Naive B cell (primary cell): Measurements from ENCODE around the gene SLC5A2. TPM values are rescaled to one million over a fixed set of nuclear protein-coding genes. Genes with fewer than 3 reads are reported as not detected.

Experiments used
- ATAC-seq, 2 donors: fragments of 150-1000 bp; cut with Tn5 transposase; 2 replicates each; pipeline ENCODE4 v1.10.0; 2021; ENCODE audit warnings: low read depth in 2 of 2, mild to moderate bottlenecking in 2 of 2, moderate library complexity in 2 of 2
- DNase-seq: peaks from one replicate; pipeline ENCODE4 v3.0.0; 2022
- H3K27ac Mint-ChIP-seq, 6 donors: one replicate each; pipeline ENCODE4 v1.8.0; 2020 to 2022; ENCODE audit warnings: mild to moderate bottlenecking in 6 of 6, mixed read lengths in 6 of 6, moderate library complexity in 5 of 6, inconsistent platforms in 2 of 6
- H3K27me3 Mint-ChIP-seq, 3 donors: one replicate each; pipeline ENCODE4 v1.8.0; 2021 to 2022; ENCODE audit warnings: mixed read lengths in 3 of 3, mild to moderate bottlenecking in 1 of 3
- H3K36me3 Mint-ChIP-seq, 2 donors: one replicate each; pipeline ENCODE4 v1.8.0; 2020 to 2022; ENCODE audit warnings: mixed read lengths in 2 of 2, inconsistent platforms in 1 of 2, mild to moderate bottlenecking in 1 of 2
- H3K4me1 Mint-ChIP-seq, 3 donors: one replicate each; pipeline ENCODE4 v1.8.0; 2020 to 2022; ENCODE audit warnings: mixed read lengths in 3 of 3, inconsistent platforms in 1 of 3, mild to moderate bottlenecking in 1 of 3, moderate library complexity in 1 of 3
- H3K4me3 Mint-ChIP-seq, 8 donors: one replicate each; pipeline ENCODE4 v1.8.0; 2020 to 2022; ENCODE audit warnings: mild to moderate bottlenecking in 8 of 8, mixed read lengths in 8 of 8, moderate library complexity in 8 of 8, inconsistent platforms in 2 of 8
- H3K9me3 Mint-ChIP-seq, 7 donors: one replicate each; pipeline ENCODE4 v1.8.0; 2020 to 2022; ENCODE audit warnings: mixed read lengths in 7 of 7, mild to moderate bottlenecking in 5 of 7, inconsistent platforms in 2 of 7, moderate library complexity in 1 of 7
- polyA plus RNA-seq, 6 donors: library from polyadenylated mRNA; unstranded; fragments of 300-500 nt; fragmentation: Illumina TruSeq; gene quantifications; one replicate each; pipeline ENCODE4 v1.2.3, GENCODE V29; 2021; ENCODE audit warnings: low read depth in 6 of 6

Gene SLC5A2
- polyA plus RNA-seq, 6 donors from 2014 or later: 0.15 to 0.20 (median 0.18) TPM; not detected in 3

DNA sequence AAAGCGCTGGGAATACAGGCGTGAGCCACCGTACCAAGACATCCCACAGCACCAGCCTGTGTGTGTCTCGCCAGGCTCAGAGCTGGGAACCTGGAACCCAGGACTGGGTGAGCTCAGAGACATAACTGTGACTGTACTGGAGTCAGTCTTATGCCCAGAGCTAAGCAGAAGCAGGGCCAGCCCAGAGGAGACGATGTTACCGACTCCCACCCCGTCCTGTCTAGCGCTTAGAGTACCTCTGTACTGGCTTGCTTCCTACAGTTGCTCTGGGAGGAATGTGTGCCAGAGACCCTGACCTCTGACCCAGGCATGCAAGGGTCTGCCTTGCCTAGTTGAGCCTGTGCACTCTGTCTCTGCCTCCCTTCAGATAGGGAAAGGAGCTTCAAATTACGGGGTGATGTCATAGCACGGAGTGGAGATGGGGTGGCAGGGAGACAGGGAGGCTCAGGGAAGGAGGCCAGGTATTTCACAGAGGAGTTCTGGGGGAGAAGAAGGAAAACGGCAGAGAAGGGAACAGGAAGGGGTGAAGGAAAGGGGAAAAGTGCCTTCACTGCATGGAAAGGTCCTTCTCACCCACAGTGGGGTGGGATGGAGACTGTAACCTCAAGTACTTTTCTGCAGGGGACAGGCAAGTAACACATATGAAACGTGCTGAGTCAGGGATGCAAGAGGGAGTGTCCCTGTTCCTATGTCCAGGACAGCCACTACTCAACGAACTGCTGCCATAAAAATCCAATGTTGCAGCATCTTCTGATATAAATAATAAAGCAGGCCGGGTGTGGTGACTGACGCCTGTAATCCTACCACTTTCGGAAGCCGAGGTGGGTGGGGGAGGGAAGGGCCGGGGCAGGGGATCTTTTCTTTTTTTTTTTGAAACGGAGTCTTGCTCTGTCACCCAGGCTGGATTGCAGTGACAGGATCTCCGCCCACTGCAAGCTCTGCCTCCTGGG is 29.4 kb upstream of the SLC5A2 start:
- peak overlapping the region in 2 of 6 donors; percentile 72 to 80 for H3K27ac Mint-ChIP-seq
- H3K36me3 Mint-ChIP-seq: no peaks in the 10 kb centered on the region
- DNase-seq: no peak
- H3K9me3 Mint-ChIP-seq: no peaks in the 10 kb centered on the region
- H3K27me3 Mint-ChIP-seq: no peaks in the 10 kb centered on the region
- H3K4me1 Mint-ChIP-seq: peaks cover 30 to 49% (median 39%) of the 10 kb centered on the region in 3 donors
- no peak for ATAC-seq
- H3K4me3 Mint-ChIP-seq: peak overlapping the region in 2 of 8 donors; percentile 32 to 33

GRCh38 chr16:31455601-31456314 is 27.2 kb upstream of the SLC5A2 start:
- no peaks in the 10 kb centered on the region for H3K36me3 Mint-ChIP-seq
- H3K4me3 Mint-ChIP-seq: peak overlapping the region in 5 of 8 donors; percentile 5 to 75 (median 26)
- no peaks in the 10 kb centered on the region for H3K9me3 Mint-ChIP-seq

GRCh38 chr16:31456988-31457360 is 25.9 kb upstream of the SLC5A2 start:
- peak overlapping the region in 3 of 6 donors; percentile 21 to 78 (median 30) for H3K27ac Mint-ChIP-seq
- H3K4me3 Mint-ChIP-seq: peak overlapping the region in 4 of 8 donors; percentile 30 to 97 (median 74)
- DNase-seq (no peak), ATAC-seq (no peak)
- H3K9me3 Mint-ChIP-seq: no peaks in the 10 kb centered on the region
- H3K4me1 Mint-ChIP-seq: peaks cover 25 to 60% (median 47%) of the 10 kb centered on the region in 3 donors
- no peaks in the 10 kb centered on the region for H3K36me3 Mint-ChIP-seq
- no peaks in the 10 kb centered on the region for H3K27me3 Mint-ChIP-seq

More at GRCh38 chr16:31455601-31456314, 27.2 kb upstream of the SLC5A2 start:
- ATAC-seq (no peak), DNase-seq (no peak)
- Mint-ChIP-seq H3K27ac (peak overlapping the region in 2 of 6 donors; percentile 10 to 89), H3K27me3 (no peaks in the 10 kb centered on the region), H3K4me1 (peaks cover 33 to 60% (median 47%) of the 10 kb centered on the region in 3 donors)

DNA sequence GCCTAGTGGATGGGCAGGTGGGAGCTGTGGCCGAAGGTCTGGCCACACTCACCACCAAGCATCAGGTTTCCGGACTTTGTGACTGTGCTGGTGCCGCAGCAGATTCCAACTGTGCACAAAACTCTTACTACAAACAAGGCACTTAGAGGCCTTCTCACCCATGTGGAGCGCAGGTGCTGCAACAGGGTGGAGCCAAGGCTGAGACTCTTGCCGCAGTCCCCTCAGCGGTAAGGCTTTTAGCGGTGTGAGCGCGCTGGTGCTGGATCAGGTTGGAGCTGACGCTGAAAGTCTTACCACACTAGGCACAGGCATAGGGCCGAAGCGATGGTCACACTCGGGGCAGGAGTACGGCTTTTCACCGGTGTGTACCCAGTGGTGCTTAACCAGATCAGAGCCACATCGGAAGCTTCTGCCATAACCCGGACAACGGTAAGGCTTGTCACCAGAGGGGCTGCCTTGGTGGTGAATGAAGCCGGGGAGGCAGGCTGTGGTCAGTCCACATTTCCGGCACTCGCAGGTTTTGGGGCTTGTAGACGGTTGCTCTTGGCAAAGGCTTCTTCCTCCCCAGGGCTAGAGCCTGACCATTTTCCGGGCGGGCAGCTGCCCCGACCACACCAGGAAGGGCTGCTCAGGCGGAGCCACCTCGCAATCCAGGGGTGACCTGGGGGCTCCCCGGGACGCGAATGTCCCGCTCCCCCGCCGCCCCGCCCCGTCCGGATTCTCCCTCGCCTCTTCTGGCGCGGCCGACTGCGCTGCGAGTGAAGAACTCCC is 24.7 kb upstream of the SLC5A2 start:
- Mint-ChIP-seq H3K36me3 (peaks cover 5 to 7% of the 10 kb centered on the region in 2 donors), H3K4me3 (peak overlapping the region; percentile 83 to 97 (median 94)), H3K27ac (peak overlapping the region; percentile 4 to 99 (median 98)), H3K9me3 (no peaks in the 10 kb centered on the region), H3K27me3 (no peaks in the 10 kb centered on the region), H3K4me1 (peaks cover 24 to 56% (median 45%) of the 10 kb centered on the region in 3 donors)
- DNase-seq: peak; percentile 44
- peak in 1 of 2 donors; percentile 15 for ATAC-seq

GRCh38 chr16:31458844-31459686 is 23.9 kb upstream of the SLC5A2 start, which contains the start of gene ARMC5:
Gene ARMC5, plus strand, starts transcription at chr16:31459501. Its CDS starts 24 bp downstream, at chr16:31459525.
- Mint-ChIP-seq H3K9me3 (no peaks in the 10 kb centered on the region), H3K4me1 (peaks cover 20 to 49% (median 40%) of the 10 kb centered on the region in 3 donors), H3K4me3 (peak within 1 kb of the TSS; percentile 83 to 97 (median 94)), H3K27ac (peak within 1 kb of the TSS; percentile 97 to 99 (median 98)), H3K36me3 (peaks cover 5 to 15% of the 10 kb centered on the region in 2 donors), H3K27me3 (no peaks in the 10 kb centered on the region)
- DNase-seq: peak; percentile 97
- peak; percentile 74 to 77 for ATAC-seq

DNA sequence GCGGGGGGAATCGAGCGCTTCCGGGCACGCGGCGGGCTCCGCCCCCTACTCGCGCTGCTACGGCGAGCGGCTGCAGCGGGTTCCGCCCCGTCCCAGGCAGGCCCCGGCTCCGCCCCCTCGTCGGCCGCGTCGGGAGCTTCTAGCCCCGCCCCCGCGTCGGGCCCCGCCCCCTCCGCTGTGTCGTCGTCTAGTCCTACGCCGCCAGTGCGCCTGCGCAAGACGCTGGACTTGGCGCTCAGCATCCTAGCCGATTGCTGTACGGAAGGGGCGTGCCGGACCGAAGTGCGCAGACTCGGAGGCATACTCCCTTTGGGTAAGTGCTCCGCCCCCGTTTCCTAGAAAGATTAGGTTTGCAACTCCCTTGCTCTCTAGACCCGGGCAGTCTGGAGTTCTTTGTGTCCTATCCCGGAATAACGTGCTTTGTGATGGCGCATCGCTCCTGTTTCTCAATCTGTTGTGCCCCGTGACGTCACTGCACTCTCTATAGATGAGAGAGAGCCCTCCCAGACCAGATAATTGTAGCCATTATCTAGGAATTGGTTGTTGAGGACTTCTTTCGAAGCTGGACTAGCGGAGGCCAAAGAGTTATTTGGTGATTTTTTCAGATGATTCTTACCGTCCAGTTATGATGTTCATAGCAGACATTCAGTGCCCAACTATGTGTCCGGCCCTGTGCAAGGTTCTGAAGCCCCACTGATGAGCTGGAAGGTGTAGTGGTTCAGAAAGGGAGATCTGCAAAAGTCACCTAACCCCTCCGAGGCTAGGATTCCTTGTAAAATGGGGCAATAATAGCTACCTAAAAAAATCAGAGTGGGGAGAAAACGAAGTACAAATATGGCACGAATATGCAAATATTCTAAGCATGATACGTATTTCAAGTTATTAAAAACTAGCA is 23.0 kb upstream of the SLC5A2 start:
- H3K4me3 Mint-ChIP-seq: peak overlapping the region; percentile 83 to 97 (median 94)
- H3K9me3 Mint-ChIP-seq: no peaks in the 10 kb centered on the region
- H3K4me1 Mint-ChIP-seq: peaks cover 19 to 45% (median 39%) of the 10 kb centered on the region in 3 donors
- peaks cover 5 to 19% of the 10 kb centered on the region in 2 donors for H3K36me3 Mint-ChIP-seq
- ATAC-seq: peak; percentile 73 to 78
- H3K27ac Mint-ChIP-seq: peak overlapping the region; percentile 97 to 99 (median 98)
- no peaks in the 10 kb centered on the region for H3K27me3 Mint-ChIP-seq
- DNase-seq: peak; percentile 100

DNA sequence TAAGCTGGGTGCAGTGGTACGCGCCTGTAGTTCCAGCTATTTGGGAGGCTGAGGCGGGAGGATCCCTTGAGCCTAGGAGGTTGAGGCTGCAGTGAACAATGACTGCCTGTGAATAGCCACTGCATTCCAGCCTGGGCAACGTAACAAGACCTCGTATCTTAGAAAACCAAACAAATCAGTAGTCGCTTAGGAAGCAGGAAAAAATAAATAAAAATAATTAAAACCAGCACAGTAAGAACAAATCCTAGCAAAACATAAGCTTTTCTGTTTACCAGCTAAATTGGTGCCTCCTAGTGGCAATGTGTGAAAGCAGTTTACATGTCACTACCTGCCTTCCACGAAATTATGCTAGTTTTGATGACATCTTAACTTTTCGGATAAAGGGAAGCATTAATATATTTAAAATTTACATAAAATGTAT is 22.3 kb upstream of the SLC5A2 start:
- peak overlapping the region in 2 of 6 donors; percentile 99 for H3K27ac Mint-ChIP-seq

DNA sequence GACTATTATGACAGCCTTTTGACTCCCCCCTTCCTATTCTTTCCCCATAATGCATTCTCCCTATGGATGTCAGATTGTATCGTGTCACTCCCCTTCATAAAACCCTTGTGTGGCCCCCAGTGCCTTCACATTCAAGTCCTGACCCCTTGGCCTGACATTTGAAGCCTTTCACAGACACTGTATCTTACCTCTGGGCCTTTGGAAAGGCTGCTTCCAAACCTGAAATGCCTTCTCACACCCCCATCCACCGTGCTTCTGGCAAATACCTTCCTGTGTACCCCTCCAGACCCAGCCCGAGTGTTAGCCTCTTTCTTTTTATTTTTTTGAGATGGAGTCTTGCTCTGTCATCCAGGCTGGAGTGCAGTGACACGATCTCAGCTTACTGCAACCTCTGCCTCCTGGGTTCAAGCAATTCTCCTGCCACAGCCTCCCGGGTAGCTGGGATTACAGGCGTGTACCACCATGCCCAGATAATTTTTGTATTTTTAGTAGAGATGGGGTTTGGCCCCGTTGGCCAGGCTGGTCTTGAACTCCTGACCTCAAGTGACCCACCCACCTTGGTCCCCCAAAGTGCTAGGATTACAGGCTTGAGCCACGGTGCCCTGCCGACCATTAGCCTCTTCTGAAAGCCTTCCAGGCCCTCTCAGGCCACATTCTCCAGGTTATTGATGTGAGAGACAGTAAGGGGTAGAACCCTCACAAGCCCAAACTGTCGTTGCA is 21.6 kb upstream of the SLC5A2 start:
- Mint-ChIP-seq H3K36me3 (peaks cover 5 to 33% of the 10 kb centered on the region in 2 donors), H3K27ac (peak overlapping the region in 2 of 6 donors; percentile 38 to 81), H3K4me1 (peaks cover 16 to 31% (median 25%) of the 10 kb centered on the region in 3 donors), H3K4me3 (peak overlapping the region in 2 of 8 donors; percentile 7 to 97), H3K9me3 (no peaks in the 10 kb centered on the region), H3K27me3 (no peaks in the 10 kb centered on the region)
- ATAC-seq (no peak), DNase-seq (no peak)

More for the DNA sequence above, 22.3 kb upstream of the SLC5A2 start:
- peak overlapping the region in 6 of 8 donors; percentile 83 to 97 (median 95) for H3K4me3 Mint-ChIP-seq
- H3K9me3 Mint-ChIP-seq: no peaks in the 10 kb centered on the region
- H3K27me3 Mint-ChIP-seq: no peaks in the 10 kb centered on the region
- H3K36me3 Mint-ChIP-seq: peaks cover 5 to 26% of the 10 kb centered on the region in 2 donors
- no peak for ATAC-seq
- H3K4me1 Mint-ChIP-seq: peaks cover 14 to 38% (median 33%) of the 10 kb centered on the region in 3 donors
- peak; percentile 26 for DNase-seq

GRCh38 chr16:31461921-31462804 is 20.8 kb upstream of the SLC5A2 start:
- DNase-seq: no peak
- ATAC-seq: no peak
- H3K27ac Mint-ChIP-seq: no peak overlapping the region

DNA sequence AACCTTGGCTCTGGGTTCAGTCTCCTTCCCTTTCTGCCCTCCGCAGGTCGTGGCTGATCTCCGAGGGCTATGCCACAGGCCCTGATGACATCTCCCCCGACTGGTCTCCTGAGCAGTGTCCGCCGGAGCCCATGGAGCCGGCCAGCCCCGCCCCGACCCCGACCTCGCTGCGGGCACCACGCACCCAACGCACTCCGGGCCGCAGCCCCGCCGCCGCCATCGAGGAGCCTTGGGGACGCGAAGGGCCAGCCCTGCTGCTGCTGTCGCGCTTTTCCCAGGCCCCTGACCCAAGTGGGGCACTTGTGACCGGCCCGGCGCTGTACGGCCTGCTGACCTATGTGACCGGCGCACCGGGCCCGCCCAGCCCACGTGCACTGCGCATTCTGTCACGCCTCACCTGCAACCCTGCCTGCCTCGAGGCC is 18.6 kb upstream of the SLC5A2 start:
- H3K36me3 Mint-ChIP-seq: peaks cover 5 to 33% of the 10 kb centered on the region in 2 donors
- no peak overlapping the region for H3K4me3 Mint-ChIP-seq
- H3K4me1 Mint-ChIP-seq: peaks cover 26 to 30% (median 29%) of the 10 kb centered on the region in 3 donors

More at GRCh38 chr16:31461921-31462804, 20.8 kb upstream of the SLC5A2 start:
- Mint-ChIP-seq H3K9me3 (no peaks in the 10 kb centered on the region), H3K36me3 (peaks cover 5 to 33% of the 10 kb centered on the region in 2 donors), H3K27me3 (no peaks in the 10 kb centered on the region), H3K4me1 (peaks cover 22 to 32% (median 29%) of the 10 kb centered on the region in 3 donors), H3K4me3 (no peak overlapping the region)

More for the DNA sequence above, 18.6 kb upstream of the SLC5A2 start:
- Mint-ChIP-seq H3K27me3 (no peaks in the 10 kb centered on the region), H3K27ac (peak overlapping the region in 1 of 6 donors; percentile 81), H3K9me3 (no peaks in the 10 kb centered on the region)
- DNase-seq (no peak), ATAC-seq (no peak)
